GM18867 (cell line): Measurements from ENCODE around the gene DDAH1.
A peak's percentile ranks its signal among the peaks of the same experiment; 100 is the strongest.
"Not testable (repeated sequence)": the region's sequence is repeated elsewhere in the genome, so short reads cannot be mapped to it uniquely, and the experiment has no call there.

Experiments used
- ATAC-seq: cut with Tn5 transposase; IDR thresholded peaks from one replicate; pipeline ENCODE4 v1.9.1; 2021; ENCODE audit warnings: mild to moderate bottlenecking, moderate library complexity; ENCODE audit not compliant: unreplicated experiment

The DDAH1 gene

DNA sequence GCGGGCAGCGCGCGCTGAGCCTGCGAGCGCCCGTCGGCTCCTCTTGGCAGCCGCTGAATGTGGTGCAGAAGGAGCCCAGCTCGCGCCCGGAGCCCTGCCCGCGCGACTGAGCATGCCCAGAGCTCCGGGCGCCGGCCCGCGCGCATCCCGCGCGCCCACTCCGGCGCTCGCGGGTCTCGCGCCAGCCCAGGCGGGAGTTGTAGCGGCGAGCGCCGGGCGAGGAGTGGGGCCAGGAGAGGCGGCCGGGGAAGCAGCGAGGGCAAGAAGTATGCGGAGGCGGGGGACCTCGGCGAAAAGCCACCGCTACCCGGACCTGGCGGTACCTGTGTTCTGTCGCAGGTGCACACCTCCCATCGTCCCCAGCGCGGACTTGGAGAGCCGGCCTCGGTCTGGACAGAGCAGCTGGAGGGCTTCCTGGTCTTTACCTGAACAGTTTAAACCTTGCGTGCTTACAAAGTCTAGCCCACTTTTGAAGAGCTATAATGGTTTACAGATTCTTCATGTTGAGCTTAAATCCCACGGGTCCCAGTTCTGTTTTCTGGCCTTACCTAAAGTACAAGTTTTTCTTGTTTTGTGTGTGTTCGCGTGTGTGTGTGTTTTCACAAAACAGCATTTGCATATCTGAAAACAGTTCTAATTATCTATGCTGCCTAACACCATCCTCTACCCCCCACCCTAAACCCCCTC lies at the start of gene DDAH1:
DDAH1 (minus strand) TSS at position 61 of the 687 bp plus-strand sequence. CDS start 114 bp downstream, outside the sequence.
- ATAC-seq: peak; percentile 62

DNA sequence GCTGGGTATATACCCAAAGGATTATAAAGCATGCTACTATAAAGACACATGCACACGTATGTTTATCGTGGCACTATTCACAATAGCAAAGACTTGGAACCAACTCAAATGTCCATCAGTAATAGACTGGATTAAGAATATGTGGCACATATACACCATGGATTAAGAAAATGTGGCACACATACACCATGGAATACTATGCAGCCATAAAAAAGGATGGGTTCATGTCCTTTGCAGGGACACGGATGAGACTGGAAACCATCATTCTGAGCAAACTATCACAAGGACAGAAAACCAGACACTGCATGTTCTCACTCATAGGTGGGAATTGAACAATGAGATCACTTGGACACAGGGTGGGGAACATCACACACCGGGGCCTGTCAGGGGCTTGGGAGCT lies 49.0 kb upstream of the DDAH1 start:
- not testable (repeated sequence) for ATAC-seq

DNA sequence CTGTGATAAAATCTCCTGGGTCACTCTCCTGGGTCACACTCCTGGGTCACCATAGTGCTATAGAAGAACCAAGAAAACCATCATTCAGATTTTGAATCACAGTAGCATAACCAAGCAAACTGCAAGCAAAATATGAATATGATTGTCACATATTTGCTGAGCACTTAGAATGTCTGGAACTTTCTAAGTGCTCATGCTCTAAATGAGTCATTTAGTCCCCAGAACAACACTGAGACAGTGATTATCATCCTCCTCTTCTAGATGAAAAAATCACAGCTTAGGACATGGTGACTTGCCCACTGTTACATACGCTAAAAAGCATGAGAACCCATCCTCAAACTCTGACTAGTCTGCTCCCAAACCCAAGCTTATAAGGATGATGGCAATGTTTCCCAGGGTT lies 39.5 kb upstream of the DDAH1 start:
- no peak for ATAC-seq

DNA sequence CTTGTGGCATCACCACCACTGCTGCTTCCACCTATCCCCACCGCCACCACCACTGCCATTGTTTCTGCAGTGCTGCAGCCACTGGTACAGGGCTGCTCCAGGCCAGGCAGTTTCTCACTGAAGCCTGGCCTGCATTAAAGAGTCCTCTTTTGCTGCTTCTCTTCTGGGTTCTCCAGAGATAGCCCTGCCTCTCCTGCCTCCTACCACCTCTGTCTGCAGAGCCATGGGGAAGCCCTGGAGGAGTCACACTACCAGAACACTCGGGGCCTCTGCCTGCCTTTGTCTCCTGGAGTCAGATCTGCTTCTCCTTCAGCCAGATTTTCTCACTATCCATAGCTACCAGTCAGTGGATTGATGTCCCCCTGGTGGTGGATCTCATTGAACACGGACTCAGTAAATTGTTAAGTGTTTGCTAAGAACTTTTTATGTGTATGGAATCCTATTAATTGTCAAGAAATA lies 37.7 kb upstream of the DDAH1 start:
- no peak for ATAC-seq

DNA sequence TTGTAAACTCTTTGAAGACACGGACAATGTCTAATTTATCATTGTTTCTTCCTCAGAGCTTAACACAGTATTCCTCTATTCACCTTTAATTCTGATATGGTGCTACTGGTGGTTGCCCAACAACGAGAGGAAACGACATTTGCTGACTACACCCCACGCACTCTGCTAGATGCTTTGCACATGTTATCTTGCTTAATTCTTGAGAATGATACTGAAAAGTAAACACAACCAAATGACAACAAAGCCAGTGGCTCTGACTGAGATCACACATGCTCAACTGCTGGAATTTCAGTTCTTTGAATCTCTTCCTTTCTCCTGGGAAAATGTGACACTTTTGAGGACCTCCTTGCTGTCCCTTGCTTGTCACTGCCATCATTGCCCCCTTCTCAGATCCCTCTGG lies 37.2 kb upstream of the DDAH1 start:
- ATAC-seq: no peak

DNA sequence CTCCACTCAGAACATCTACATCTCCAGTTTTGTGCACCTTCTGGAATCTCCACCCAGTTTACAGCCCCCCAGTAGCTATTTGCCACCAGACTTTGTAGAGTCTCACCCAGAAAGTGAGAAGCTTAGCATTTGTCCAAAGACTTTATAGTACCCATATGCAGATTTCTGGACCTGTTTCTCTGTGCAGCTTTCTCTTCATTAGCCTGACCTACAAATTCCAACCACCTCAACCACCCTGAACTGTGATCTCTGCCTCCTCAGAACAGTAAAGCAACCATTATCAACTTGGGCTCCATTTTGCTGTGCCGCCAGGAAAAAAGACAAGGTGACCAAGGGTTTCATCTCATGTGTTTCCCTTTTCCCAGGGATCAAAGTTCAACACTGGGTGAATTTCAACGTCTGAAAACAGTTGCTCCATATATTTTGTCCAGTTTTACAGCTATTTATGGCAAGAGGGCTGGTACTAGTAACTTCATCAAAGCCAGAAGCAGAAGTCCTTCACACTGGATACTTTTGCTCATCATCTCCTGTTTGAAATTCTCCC lies 36.5 kb upstream of the DDAH1 start:
- no peak for ATAC-seq

DNA sequence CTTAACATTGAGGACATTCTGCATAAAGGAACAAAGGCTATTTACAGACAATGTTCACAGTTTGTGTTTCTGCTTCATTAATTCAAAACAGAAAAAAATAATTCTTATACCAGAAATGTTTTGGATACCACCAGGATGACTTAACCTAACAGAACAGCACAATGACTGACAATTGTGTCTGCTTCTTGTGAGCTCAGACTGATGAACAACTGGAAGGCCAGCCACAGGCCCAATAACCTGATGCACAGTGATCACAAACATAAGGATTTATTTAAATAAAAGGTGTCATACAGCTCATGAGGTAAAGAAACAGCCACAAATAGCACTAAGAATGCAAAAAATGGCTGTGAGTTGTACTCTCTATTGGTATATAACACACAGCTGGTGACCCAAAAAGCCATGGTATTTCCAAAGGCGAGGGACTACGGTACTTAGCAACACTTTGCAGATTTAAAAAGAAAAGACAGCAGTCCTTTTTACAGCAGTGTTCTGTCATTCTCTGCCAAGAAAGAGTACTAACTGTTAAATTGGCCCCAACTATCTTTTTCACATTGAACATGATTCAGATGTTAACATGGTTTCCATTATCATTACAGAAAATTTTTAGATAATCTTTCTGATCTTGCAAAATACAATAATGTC lies 32.1 kb upstream of the DDAH1 start:
- no peak for ATAC-seq

DNA sequence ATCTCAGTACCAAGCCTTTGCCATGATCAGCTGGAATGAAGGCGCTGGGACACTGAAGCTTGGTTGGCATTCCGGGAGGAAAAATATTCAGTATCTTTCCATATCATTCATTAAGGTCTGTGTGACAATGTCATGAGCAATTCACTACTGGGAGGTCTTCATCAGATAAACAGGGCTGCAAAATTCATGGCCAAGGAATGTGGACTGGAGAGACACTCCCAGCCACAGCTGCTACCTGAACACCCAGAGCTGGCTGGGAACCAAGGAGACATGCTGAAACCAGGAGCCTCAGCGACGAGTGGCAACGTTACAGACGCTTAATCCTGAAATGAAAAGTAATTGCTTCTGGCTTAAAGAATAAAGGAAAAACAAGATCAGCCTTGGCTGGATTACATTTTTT lies 30.6 kb upstream of the DDAH1 start:
- no peak for ATAC-seq

DNA sequence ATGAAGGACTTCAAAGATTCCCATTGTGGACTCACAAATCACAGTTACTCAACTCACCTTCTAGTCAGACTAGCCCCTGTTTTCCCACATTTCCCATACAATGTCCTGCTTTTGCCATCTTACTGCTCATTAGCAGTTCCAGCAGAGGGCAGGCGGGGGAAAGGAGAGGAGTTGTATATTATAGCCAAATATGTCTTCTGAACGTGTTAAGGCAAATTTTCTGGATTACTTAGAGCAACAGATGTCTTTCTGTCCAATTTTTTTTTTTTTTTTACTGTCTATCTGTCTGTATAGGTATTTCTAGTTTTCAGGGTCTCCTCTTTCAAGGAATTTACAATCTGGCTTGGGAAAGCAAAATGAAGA lies 29.9 kb upstream of the DDAH1 start:
- ATAC-seq: peak; percentile 5

DNA sequence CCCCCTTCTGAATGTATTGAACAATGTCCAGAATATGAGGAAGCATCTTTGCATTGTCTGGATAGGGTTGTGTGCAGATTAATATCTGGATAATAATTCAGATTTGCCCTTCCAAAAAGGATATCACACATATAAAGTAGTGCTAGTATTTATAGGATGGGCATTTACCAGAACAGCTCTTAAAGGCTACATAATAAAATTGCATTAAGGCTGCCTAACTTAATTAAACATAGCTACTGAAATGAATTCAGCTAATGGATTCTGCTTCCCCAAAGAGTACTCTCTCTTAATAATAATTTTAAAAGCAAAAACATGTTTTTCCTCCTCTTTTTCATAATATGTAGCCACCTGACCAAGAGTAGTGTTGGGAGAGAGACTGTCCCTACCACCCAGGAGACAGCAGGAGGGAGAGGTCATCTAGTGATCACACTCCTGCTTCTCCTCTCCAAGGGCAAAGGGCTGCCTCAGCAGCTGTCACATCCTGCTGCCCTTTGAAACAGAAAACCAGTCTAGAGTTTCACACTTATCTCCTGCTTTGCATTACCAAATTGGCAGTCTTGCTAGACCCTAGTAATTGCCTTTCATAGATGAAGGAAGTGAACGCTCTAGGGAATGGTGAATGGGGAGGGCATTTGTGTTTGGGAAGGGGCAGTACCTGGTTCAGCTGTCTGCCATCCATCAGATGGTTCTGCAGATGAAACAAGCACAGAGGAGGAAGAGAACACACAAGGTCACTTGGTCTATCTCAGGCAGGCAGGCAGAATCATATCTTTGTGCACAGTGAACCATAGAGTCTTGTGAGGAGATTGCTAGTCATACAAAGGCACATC lies 29.3 kb upstream of the DDAH1 start:
- peak; percentile 92 for ATAC-seq

DNA sequence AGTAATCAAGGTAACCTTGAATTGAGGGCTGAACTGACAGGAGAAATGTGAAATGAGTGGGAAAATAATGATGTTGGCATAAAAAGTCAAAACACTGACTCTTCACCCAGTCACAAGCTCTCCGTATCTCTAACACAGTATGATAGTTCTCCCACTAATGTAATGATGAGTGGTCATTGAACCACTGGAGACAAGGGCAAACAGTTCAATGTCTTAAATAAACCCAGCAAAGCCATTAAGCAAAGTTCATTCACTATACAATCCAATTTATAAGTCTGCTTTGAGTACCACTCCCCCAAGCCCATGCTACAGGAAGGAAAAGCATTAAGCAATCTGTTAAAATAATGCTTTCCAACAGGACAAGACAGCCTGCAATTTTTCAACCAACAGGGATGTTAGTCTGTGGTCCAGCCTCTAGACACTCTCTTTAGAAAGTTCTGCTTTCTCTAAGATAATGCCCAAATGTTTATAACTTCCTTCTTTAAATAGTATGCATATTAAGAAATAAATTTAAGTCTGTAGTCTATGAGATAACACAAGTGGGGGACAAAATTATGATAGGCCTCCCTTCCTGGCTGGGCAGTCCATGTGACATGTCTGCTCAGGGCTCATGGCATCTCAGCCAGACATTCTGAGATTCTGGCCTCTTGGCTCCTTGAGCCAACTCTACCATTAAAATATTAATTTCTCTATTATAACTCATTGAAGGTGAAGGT lies 25.5 kb upstream of the DDAH1 start:
- no peak for ATAC-seq

DNA sequence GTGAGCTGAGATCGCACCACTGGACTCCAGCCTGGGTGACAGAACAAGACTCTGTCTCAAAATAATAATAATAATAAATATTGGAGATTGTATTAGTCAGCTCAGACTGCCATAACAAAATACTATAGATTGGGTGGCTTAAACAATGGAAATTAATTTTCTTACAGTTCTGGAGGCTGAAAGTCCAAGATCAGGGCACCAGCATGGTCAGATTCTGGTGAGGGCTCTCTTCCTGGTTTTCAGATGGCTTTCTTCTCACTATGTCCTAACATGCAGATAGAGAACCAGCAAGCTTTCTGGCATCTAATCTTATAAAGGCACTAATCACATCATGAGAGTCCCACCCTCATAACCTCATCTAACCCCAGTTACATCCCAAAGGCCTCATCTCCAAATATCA lies 23.2 kb upstream of the DDAH1 start:
- ATAC-seq: no peak

DNA sequence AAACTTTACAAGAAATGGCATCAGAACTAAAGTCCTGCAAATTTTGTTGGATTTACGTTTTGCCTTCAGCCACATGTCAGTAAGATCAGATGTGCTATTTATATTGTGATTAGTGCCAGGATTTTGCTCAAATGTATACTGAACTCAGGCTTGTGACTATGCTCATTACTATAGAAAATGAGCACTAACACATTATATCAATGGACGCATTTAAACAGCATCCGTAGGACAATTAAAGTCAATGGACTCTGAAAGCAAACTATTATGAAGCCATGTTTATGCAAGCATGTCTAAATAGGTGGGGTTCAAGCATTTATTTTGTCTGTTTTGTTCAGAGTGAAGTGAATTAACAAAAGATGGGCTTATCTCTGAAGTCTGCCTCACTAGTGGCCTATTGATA lies 20.6 kb upstream of the DDAH1 start:
- ATAC-seq: no peak

DNA sequence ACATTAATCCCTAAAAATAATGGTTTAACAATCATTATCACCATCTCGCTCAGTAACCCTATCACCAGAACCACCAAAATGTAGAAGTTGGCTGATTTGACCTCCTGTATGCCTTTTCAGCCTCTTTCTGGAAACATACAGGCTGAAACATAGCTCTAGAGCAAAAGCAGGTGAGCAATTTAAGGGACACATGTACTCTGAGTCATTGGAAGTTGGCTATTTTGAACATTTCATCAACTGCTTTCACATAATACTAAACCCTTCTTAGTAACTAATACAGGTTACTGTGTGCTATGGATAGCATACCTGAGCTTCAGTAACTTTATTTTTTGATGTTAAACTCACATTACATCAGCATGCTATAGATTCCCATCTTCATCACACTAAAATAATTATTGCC lies 19.8 kb upstream of the DDAH1 start:
- no peak for ATAC-seq

DNA sequence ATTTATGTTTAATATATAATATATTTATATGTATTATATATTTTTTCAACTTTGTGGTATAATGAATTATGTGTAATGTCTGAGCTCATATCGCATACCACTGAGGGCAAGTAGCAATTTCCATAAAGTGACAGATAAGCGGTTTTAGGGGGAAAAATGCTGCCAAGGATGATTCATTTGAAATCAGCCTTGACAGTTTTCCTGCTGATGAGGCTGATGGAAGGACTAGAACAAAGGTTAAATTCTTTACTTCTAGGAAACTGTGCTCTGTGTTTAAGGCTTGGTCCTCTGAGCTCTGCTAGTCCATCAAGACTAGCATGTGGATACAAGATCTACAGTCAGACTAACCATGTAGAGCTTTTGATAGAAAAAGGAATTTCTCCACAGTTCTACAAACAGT lies 19.3 kb upstream of the DDAH1 start:
- no peak for ATAC-seq

DNA sequence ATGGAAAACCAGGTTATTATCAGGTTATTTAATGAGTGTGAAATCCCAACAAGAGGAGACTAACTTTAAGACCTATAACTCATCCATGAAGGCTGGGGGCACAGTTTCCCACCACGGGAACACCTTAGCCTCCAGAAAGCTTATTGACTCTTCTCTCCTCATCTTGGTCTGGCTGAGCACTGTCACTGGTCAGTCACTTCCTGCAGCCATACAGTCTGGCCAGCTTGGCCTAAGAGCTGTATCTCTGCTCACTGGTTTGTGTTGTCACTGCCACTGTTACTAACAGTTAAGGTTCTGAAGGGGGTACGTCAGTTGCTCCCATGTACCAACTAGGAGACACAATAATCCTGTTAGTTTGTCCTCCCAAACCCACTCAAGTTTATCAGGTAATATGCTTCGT lies 16.7 kb upstream of the DDAH1 start:
- no peak for ATAC-seq

DNA sequence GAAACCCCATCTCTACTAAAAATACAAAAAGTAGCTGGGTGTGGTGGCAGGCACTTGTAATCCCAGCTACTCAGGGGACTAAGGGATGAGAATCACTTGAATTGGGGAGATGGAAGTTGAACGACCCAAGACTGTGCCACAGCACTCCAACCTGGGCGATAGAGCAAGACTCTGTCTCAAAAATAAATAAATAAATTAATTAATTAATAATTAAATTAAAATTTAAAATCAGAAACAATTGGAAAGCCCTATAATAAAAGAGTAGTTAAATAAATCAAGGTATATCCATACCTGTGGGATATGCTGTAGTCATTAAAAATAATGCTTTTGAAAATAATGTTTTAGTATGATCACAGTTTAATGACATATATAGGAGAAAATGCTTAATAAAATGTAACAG lies 15.6 kb upstream of the DDAH1 start:
- ATAC-seq: no peak

DNA sequence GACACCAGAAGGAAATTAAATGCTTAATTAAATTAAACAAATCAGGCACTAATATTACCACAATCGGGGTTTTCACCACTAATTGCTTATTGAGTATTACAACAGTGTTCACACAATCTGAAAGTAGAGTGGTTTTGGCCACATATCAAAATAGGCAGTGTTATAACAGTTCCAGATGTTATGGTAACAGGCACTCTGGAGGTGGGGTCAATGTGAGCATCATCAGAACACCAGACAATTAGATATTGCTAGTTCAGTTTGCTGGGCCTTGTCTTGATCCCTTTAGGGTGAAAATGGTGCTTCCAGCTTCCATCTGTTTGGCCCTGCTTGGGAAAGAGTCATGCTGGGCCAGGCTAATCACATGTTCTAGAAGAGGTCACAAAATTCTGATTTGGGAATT lies 14.5 kb upstream of the DDAH1 start:
- ATAC-seq: no peak

DNA sequence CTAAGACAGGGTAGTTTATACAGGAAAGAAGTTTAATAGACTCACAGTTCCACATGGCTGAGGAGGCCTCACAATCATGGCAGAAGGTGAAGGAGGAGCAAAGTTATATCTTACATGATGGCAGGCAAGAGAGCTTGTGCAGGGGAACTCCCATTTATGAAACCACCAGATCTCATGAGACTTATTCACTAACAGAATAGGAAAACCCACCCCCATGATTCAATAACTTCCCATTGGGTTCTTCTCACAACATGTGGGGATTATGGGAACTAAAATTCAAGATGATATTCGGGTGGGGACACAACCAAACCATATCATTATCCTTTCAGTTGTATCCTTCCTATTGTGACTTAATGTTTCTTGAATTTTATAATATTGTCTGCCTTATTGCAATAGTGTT lies 13.4 kb upstream of the DDAH1 start:
- ATAC-seq: no peak

DNA sequence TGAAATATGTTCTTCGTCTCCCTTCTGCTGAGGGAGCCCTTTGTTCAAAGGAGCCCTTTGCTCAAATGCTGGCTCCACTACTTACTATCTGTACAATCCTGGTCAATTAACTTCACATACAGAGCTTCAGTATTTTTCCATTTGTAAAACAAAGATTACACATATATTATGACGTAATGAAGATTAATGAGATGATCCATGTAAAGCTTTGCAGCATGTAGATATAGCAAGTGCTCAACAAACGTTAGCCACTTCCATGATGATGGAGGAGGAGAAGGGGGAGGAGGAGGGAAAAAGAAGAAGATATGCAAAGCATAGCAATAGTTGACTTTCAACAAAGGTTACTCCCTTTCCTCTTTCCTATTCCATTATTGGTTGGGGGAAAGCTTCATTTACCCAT lies 10.1 kb upstream of the DDAH1 start:
- ATAC-seq: no peak

DNA sequence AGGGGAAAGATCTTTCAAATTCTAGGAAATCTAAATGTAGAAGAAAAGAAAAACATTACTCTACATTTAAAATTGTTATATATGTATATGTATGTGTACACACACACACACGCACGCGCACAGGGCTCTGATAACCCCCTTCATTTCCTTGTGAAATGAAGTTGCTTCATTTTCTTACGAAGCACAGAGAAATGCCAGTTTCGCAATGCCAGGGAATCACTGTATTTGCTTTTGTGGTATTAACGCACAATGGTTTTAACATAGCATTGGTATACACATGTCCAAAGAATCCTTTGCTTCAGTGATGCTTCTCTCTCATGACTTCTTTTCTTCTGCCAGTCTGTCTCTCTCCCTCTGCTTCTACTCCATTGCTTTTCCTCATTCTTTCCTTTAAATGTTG lies 8.4 kb upstream of the DDAH1 start:
- no peak for ATAC-seq
